GM18870 (cell line): ENCODE results near the gene SLC24A3.

Experiments
- ATAC-seq: cut with Tn5 transposase; IDR thresholded peaks from one replicate; pipeline ENCODE4 v1.9.1; 2021; ENCODE audit warnings: moderate library complexity; ENCODE audit not compliant: unreplicated experiment

SLC24A3 gene

DNA sequence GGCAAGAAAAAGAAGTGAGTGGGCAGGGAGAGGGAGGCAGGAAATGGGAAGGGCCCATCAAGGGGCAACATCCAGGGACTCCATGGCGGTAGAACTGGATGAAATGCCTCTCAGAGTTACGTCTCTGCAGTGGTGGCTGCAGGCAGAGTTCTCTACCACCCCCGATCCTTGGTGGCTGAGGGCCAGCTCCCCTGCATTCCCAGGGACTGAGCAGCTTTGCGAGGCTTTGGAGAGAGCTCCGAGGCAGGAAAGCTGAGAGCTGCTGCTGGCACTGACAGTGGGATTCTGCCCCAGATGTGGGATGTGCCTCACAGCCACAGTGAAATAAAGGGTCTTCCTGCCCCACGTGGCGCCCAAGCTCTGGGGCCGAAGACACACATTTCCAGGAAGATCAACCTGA is 236.6 kb downstream of the SLC24A3 start:
- ATAC-seq, result no peak

DNA sequence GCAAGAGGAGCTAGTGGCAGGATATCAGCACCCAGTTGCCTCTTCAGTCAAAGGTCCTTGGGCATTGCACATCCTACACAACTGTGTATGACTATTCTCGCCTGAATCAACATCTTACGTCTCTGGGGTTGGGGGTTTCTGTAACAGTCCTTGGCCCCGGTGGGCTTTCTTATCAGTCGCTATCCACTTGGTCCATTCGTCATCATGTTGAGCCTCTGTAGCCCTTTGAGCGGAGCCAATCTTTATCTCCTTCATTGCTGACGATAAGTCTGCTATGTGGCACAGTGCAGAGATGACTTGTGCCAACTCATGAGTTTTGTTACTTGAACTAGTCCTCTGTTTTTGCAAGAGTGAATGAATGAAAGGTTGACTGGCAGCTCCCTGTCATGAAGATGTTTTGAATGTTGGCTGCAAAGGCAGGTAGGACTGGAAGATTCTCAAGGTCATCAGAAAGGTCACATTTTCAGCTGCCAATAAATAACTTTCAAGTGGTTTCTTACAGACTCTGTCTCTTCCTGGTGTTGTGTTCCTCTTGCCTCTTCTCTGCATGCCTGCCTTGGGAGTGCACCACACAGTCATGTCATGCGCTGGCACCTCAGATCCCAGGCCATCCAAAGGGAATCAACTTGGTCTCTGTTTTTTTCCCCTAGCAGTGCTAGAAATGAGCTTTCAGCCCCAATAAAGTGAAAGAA is 238.9 kb downstream of the SLC24A3 start:
- ATAC-seq, result no peak

DNA sequence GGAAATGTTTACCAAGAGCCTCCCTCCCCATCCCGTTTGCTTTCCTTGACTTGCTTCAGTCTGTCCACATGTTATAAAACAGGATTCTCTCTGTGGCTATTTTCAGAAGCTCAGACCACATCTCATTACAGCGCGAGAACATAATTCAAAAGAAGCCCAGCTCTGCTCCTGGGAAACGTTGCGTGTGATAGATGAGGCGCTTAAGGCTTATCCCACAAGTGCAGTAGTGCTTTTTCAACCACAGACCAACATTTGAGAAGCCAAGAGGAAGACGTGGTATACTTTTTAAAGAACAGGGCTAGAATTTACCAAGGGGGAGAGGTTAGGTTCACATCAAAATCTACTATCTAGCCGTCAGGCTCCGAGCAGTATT is 239.5 kb downstream of the SLC24A3 start:
- ATAC-seq, result no peak

DNA sequence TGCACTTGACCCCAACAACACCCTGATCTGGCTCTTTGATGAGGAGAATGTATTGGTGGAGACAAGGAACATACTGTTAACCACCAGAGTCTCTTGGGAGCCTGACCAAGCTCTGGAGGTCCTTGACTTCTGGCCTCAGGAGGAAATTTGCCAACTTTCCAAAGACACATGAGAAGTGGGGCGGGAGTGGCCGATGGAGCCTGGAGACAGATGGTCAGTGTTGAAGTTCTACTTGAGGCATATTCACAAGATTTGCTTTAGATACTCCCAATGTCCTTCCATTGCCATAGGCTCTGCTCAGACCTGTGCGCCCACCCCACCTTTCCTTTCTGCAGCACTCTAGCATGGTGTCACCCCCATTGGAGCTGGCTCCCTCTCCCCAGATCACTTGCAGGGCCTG is 241.0 kb downstream of the SLC24A3 start:
- no peak for ATAC-seq

DNA sequence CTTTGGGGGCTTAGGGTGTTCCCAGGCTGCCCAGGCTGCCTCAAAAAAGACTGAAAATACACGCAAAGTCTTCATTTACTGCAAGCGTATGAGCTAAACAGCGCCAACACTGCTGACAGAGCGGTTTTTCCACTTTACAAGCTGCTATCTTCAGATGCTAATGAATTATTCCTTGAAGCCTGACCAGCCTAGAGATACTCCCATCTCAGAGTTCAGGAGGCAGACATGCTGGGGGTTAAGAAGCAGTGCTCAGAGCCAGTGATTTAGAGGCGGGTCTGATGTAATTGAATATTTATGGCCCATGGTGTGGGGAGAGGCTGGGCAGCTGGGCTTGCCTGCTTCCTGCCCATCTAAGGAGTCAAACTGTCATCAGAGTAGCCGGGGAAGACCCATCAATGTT is 241.4 kb downstream of the SLC24A3 start:
- no peak for ATAC-seq

DNA sequence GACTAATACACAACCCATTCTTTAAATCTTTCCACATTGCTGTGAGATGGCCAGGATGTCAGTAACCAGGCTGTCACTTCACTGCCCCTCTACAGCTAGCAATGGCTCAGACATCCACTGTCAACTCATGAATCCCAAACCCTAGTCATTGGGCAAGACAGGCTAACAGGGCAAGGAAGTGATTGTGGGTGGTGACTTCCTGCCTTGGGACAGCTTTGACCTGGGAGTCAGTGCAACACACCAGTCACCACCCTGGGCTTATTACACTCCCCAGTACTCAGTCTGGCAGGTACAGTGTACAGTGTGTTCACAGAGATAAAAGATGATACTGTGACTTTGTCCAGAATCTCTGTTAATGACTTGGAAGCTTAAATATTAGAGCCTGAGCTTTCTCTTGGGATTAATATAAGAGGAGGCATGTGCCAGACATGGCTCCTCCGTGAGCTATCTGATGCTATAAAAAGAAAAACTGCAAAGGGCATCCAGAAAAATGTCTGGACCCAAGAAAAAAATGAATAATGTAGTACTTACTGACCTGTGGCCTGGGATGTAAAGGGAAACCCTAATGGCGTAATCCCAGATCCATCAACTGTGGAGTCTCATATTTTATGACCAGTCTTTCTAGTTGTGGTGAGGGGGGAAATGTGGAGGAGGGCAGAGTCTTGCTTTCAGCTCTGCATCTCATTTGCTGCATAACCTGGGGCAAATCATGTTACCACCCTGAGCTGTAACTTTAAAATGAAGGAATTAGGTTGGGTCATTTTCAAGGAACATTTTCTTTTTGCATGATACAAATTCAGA is 244.4 kb downstream of the SLC24A3 start:
- no peak for ATAC-seq

DNA sequence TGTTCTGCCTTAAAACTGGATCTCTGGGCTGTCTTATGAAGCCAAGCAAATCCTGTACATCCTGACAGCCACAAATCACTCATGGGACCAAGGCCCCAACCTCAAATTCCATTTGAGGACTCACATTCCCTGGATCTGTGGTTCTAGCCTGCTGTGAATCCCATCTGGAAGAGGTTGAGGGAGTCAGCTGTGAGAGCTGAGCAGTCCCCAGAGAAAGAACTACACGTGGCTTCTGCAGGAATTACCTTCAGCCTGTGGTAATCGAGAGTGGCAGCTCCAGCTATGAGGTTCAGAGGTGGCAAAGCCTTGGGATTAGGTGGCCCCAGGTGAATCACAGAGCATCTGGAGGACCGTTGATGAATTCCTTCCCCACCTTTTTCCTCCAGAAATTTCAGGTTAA is 245.2 kb downstream of the SLC24A3 start:
- no peak for ATAC-seq

DNA sequence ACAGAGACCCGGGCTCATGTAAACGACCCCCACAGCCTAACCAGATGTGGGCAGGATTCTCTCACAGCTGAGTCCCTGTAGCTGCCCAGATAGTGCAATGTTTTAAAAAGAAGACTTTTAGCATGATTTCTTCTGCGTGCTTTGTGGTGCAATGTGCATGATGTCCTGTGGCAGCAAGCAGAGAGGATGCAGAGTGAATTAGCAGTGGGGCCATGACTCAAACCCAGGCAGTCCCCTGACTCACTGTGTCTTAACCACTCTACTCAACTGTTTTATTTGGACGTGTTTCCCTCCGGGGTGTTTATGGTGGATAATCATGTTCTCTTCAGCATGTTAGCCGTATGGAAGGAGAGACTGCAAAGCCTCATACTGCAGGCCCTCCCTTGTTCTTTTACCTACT is 247.9 kb downstream of the SLC24A3 start:
- no peak for ATAC-seq

DNA sequence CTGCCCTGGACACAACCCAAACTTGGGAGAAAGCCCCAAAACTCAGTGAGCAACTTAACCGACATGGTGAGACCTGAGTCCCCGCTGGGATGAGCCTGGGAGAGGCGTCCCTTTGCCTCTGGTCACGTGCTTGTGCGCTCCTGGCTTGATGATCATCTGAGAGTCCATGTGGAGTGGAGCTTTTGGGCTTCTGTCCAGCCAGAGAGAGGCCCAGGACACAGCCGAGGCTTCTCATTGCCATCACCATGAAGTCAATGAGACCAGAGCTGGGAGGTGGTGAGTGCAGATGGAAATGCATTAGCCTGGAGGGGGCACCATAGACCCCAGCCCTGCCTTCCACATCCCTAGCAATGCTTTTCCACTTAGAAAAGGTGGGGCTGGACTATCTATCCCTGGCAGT is 250.0 kb downstream of the SLC24A3 start:
- no peak for ATAC-seq

DNA sequence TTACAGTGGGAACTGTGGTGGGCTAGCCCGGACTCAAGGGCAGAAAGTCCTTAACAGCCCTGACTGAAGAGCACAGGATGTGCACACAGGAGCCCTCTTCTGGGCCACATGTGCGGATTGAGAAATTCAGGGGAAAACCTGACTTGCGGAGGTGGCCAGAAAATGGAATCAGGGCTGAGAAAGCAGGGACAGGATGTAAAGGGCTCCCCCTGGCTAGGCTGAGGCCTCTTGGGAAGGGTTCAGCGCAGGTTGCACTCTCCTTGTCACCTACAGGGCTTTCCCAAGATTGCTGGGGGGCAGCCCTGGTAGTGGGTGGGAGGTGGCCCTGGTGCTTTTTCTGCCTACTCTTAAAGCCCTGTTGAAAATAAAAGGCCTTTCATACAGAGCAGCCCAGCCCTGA is 251.2 kb downstream of the SLC24A3 start:
- no peak for ATAC-seq

DNA sequence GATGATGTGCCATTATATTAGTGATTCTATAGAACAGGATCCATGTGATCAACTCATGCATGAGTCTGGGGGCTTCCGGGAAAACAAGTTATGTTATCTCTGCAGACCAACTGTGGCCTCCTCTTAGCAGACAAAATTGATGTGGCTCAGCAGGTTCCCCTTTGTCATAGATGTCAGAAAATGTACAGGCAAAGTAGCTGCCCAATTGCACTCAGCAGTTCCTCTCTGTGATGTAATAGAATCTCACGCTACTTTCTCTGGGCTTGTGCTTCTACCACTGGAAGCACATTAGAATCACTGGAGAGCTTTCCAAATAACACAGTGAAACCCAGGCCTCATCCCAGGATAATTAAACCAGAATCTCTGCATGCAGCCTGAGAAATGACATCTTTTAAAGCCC is 253.1 kb downstream of the SLC24A3 start:
- ATAC-seq, result no peak

DNA sequence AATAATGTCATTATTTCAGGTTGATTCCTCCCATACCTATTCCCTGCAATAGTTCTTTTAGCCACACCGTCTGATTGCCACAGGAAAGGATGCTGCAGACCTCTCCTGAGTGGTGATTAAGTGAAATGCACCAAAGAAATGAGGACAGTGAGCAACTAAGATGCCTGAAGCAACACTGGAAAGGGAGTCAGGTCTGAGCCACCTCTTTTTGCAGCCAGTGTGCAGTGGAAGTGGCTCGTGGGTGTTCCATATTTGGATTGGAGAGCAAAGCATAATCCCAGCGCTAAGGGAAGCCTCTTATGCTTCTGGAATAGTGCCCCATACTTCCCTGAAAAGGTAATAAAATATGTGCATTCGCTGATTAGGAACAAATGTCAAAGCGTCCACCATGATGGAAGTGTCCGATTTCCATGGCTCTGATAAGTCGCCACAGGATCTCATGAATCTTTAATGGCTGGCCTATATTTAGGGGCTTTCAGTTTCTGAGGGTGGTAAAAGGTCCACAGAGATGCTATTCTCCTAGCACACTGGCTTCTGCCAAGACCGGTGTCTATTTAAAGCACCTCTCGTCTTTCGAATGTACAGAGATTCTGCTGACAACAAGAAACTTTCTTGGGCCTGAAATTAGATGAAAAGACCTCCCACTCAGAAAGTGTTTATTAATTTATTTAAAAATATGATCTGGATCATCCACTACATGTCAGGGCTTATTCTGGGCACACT is 253.9 kb downstream of the SLC24A3 start:
- ATAC-seq, result no peak

DNA sequence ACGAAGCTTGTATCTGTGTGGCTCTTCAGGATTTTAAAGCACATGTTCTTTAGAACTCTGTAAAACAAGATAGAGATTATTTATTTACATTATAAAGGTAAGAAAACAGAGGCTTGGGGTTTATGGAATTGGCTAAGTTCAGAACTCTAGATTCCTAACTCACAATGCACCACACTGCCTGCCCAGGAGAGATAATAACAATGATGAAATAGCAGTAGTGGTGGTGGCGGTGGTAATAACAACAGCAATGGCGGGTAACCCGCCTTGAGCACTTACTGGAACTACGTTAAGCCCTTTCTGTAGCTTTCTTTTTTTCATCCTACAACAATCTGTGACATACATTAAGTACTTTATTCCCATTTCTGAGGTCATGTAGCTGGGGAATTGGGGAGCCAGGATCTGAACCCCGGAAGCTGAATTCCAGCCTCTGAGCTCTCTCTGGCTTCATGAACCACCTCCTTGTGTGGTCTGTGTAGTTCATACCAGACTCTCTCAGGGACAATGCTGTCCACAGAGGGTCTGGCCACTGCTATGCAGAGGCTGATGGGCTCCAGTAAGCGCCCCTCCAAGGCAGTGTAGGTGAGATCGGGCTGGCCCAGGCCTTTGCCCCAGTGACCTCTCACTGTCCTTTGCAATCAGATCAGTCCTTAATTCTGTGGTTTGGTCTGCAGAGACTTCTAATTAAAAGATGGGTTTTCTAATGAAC is 260.9 kb downstream of the SLC24A3 start:
- no peak for ATAC-seq

DNA sequence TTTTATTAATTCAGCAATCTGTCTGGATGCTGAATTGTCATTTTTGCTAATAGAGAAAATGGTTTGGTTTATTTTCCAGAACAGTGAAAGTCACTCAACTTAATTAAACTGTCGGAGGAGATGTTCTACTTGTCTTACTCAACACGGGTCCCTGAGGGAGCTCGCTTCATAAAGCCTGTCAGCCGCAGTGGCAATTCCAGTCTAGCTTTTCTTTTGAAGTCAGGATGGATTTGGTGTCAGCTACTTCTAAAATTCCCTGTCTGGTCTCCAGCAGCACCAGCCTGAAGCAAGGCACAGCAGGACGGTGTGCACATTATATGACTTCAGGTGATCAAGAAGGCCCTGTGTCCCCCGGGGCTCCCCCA is 261.5 kb downstream of the SLC24A3 start:
- no peak for ATAC-seq

DNA sequence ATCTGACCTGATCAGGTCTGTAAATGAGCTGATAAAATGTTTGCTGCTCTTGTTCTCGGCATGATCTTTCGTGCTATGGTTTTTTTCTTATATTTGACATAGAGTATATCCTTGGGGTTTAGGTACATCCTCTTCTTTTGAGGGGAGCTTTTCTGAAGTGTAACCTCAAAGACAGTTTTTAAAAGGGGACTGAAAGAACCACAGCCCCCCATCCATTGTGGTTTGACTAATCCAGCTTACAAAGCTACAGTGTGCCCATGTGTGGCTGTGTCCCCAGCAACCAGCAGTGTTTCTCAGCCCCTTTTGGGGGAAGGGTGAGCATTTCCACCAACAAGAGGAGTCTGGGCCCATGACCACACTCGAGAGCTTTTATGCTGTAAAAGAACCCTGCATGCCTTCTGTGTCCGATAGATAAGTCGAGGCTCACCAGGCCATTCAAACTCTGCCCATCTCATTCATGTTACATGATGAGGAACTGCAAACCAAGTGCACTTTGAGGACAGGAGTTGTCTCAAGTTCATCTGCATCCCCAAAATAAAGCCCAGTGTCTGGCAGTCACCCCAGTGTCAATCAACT is 266.0 kb downstream of the SLC24A3 start:
- no peak for ATAC-seq

DNA sequence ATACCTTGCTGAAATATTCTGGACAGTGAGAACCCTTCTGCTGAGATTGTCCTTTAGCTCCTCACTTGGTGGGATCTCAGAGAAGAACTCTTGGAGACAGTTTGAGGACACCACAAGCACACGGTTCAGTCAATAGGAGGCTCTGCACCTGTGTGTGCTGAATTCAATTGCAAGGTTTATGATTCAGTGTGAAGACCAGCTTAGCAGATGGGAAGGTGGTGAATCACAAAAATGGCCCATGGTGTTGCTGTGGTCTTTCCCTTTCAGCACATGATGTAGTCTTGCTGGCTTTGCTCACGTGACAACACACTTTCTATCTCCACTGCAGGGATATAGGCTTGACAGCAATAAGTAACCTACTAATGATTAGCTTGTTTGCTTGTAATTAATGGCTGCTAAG is 270.3 kb downstream of the SLC24A3 start:
- ATAC-seq, result no peak

DNA sequence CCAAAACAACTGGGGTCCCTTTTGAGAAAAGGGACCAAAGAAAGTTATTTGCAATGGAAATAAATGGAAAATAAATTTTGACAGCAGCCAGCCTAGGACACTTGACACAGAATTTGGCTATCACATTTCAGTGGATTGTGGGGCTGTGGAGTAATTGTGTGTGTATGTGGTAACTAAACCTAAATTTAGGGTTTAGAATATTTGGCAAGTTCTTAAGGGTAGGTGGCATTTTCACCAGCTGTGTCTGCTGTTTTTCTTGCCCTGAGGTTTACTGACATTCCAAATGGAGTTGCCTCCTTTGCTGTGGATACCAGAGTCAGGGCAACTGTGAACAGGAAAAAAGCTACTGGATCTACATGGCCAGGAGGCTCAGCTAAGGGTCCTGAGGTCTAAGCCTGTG is 270.9 kb downstream of the SLC24A3 start:
- no peak for ATAC-seq

DNA sequence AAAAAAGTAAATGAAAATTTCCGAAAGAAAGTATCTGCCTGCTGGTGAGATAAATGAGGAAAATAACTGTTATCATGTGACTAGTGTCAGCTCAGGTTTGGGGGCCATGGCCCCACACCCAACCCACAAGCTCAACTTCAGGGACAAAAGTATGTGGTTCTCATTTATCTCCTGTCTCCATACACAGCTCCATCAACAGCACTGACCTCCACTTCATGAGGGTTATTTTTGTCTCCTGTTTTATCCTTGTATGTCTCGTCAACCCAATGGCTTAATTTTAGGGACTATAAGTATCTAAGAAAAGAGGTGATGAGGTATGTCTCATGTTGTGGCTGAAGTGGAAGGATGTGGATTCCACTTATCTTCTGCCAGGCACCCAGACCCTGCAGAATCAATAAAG is 274.0 kb downstream of the SLC24A3 start:
- no peak for ATAC-seq

DNA sequence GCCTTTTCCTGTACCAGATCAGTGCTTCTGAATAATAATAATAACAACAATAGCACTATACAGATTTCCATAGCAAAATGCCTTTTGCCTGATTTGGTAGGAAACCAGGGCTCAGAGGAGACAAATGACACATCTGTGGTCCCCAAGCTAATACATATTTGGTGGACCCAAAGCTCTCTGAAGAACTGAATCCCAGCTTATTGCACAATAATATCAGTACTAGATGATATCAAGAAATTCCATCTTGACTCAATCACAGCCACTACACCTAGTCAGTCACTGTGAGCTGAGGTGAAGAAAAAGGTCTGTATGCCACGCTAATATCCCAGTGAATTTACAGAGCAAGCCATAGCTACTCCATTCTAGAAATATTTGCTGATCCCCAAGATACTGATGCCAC is 275.0 kb downstream of the SLC24A3 start:
- no peak for ATAC-seq

DNA sequence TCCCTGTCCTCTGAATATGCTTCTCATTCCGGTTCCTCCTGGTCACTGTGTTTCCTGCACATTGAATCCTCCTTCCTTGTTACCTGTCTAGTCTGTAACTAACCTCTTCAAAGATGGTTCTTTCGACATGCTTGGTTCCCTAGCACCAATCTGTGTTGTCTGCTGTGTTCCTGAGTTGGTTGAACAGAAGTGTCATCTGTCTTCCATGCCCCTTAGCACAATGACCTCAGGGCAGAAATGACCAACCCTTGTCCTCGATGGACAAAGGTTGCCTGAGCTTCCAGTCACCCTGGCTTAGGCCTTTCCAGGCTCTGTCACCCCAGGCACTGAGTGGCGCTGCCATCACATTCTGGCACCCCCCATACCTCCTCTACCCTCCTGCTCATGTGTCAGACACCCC is 278.8 kb downstream of the SLC24A3 start:
- no peak for ATAC-seq

DNA sequence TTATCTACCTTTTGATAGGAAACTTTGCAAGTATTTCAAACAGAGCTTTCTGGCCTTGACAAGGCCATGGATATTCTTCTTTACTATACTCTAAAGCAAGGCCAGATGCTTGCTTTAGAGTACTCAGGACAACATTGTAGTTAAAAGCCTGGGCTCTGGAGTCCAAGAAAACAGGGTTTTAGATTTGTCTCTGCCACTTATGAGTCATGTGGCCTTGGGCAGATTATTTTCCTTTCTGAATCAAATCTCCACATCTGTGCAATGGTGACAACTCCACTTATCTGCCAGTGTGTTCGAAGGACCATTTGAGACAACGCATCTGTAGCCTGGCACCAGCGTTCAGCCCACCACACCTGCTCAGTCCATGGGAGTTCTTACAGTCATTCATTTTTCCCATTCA is 279.7 kb downstream of the SLC24A3 start:
- no peak for ATAC-seq
